GM12892 (cell line): ENCODE data around the gene CACNA1F.

Source experiments
- POLR2A ChIP-seq: IDR thresholded peaks from 2 replicates; pipeline ENCODE4 v1.6.1; 2011; ENCODE audit warnings: low read depth, low read length, control low read depth
- POLR2AphosphoS5 ChIP-seq: IDR thresholded peaks from 2 replicates; pipeline ENCODE4 v1.6.1; 2011; ENCODE audit warnings: low read depth, low read length, control low read depth
- TAF1 ChIP-seq: IDR thresholded peaks from 2 replicates; pipeline ENCODE4 v1.6.1; 2011; ENCODE audit warnings: low read depth, mild to moderate bottlenecking, control low read depth, low read length, borderline replicate concordance

DNA sequence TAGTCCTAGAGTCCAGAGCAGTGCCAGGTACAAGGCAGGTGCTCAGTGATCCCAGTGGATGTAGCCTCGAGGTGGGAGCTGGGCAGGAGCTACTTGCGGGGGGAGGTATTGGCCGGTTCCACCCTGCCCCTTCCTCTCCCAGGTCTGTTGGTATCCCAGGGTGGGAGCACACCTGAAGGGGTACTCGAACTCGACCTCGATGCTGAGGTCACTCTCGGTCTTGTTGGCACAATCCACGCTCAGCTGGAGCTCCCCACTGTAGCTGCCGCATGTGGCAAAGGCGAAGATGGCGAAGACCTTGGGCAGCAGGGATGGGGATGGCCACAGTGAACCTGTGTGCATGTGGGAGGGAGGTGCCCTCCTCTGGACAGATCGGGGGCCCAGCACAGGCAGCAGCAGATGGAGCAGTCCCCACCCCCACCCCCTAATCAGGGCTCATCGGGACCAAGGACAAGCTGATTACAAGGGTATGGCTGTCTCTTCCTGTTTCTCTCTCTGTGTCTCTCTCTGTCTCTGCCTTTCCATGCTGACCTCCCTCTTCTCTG lies 35.5 kb downstream of the CACNA1F start:
- TF ChIP-seq POLR2A (no peak), TAF1 (no peak), POLR2AphosphoS5 (no peak)
